ENCODE data around the gene ZNF778.

ZNF778 gene

GRCh38 chr16:89194340-89195311, 22.9 kb upstream of the ZNF778 start:
- DNase-seq, result no peak

- no peak for DNase-seq
Measured at GRCh38 chr16:89195521-89196171, 21.9 kb upstream of the ZNF778 start.

- DNase-seq, result no peak
Measured at GRCh38 chr16:89197033-89197632, 20.4 kb upstream of the ZNF778 start.

DNA sequence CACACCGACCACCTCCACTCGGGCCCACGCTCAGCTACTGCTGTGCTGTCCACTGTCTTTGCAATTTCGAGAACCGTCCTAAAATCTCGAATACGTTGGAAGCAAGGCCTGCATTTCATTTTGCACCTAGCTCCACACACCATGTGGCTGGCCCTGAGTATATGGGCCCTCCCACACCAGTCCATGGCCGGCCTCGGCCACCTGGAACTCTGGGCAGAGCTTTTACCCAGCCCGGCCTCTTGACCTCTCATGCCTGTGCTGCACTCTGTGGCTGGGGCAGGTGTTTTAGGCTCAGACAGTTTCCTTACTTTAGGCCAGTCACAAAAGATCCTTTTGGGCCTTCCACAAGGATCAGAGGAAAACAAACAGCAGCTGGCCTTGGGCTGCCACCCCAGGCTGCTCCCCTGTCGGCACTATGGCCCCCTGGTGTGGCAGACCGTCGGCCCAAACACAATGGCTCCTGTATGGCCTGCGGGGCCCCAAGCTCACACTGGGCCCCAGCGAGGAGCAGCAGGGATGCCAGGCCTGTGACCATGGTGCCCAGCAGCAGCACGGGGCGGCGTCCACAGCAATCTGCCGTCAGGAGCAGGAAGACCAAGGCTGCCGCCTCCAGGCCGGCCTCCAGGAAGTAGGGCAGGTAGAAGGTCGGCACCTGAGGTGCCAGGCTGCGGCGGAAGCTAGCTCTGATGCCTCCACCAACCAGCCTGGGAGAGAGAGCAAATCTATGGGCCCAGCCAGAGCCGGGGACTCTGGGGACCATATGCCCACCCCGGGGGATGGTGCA, 19.7 kb upstream of the ZNF778 start:
- DNase-seq, result no peak

- DNase-seq, result no peak
Measured at GRCh38 chr16:89198417-89199240, 18.9 kb upstream of the ZNF778 start.

DNA sequence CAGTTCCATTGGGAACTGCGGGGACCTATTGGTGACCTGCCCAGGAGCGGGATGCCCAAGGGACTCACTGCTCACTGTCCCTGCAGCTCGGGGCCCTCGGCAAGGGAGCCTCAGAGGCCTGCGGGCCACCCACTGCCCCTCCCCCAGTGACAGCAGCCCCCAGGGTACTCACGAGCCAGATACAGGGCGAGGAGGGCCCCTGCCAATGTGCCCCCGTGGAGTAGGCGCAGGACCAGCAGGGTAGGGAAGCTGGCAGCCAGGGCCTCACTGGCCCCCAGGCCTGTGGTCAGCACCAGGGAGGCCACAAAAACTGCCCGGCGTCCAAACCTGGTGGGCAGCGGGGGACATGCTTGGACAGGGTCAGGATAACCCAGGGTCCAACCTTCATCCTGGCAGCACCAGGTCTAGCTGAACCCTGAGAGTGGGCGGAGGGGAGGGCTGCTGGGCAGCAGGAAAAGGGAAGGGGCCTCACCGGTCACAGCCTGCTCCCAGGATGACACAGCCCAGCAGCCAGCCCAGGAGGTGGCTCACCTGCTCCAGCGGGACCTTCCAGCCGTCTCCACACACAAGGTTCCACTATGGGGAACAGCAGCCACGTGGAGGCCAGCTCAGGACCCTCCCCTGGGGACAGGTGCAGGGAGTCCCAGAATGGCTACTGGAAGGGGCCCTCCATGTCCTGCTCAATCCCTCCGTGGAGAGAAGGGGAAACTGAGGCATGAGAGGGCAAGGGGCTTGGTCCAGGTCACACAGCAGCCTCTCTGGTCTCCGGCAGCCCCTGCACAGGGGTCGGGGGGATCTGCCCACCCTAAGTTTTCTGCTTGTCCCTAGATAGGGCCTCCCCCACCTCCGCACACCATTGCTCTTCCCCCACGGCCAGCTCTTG, 18.0 kb upstream of the ZNF778 start:
- DNase-seq, result no peak

- no peak for DNase-seq
Measured at GRCh38 chr16:89200124-89200849, 17.2 kb upstream of the ZNF778 start, which contains the start of gene SLC22A31. Gene SLC22A31 (minus strand): TSS chr16:89200537. CDS start chr16:89200501, 36 bp downstream.

GRCh38 chr16:89200850-89201411, 16.6 kb upstream of the ZNF778 start:
- no peak for DNase-seq

DNA sequence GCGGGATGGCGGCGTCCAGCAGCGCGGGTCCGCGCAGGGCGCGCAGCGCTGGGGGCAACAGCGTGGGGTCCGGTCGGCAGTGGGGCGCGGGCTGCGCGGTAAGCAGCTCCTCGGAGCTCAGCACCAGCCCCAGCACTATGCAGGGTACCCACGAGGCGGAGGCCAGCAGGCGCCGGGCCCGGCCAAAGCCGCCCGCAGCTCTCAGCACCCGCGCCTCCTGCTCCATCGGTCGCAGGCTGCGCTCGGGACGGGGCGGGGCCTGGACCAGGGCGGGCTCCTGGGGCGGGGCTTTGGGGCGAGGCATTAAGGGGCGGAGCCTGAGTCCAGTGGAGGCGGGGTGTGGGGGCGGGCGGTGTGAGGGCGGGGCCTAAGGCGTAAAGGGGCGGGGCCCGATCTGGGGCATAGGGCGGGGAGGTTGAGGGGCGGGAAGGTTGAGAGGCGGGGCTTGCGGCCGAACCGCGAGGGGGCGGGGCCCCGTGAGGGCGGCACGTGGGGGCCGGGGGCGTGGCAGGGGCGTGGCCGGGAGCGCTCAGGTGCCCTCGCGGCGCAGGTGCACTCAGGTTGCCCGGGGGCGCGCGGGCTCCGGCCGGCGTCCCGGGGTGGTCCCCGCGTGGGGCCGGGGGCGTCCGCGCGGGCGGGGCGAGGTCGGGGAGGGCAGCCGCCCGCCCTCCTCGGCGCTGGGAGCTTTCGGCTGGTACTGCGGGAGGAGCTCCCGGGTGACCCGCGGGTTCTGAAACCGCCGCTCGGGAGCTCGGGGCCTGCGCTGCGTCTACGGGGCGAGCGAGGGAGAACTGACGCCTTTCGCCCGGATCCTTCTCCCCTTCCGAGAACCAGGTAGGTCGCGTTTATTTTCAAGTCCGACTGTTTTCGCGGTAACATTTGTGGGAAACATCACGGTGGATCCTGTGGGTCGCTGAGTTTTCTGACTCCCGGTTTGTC, 15.8 kb upstream of the ZNF778 start:
- DNase-seq, result peak; percentile 90

DNA sequence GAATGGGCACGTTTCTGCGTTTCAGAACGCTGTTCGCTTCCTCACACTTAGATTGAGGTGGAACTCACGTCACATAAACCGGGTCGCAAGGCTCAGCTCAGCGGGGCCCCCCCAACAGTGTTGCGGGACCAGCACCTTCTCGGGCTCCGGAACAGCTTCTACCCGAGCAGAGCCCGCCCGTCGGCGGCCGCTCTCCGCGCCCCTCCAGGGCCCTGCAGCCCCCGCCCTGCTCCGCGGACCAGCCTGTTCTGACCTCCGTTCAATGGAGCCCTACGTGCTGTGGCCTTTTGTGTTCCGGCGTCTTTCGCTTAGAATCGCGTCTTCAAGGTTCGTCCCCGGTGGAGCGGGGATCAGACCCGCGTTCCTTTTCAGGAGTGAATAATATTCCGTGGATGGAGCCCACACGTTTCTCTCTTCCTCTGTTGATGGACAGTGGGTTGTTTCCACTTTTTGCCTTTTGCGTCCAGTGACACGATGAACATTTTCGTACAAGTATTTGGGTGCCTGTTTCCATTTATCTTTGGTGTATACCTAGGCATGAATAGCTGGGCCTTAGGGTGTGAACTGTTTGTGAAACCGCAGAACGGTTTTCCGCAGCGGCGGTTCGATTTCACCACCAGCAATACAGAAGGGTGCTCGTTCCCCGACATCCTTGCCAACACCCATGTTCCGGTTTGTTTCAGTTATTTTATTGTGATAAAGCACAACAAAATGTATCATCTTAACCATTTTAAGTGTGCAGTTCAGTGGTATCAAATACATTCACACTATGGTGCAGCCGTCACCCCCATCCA, 14.9 kb upstream of the ZNF778 start:
- DNase-seq, result no peak

GRCh38 chr16:89207993-89208392, 9.5 kb upstream of the ZNF778 start:
- no peak for DNase-seq

GRCh38 chr16:89209522-89210044, 7.9 kb upstream of the ZNF778 start:
- DNase-seq, result no peak

DNA sequence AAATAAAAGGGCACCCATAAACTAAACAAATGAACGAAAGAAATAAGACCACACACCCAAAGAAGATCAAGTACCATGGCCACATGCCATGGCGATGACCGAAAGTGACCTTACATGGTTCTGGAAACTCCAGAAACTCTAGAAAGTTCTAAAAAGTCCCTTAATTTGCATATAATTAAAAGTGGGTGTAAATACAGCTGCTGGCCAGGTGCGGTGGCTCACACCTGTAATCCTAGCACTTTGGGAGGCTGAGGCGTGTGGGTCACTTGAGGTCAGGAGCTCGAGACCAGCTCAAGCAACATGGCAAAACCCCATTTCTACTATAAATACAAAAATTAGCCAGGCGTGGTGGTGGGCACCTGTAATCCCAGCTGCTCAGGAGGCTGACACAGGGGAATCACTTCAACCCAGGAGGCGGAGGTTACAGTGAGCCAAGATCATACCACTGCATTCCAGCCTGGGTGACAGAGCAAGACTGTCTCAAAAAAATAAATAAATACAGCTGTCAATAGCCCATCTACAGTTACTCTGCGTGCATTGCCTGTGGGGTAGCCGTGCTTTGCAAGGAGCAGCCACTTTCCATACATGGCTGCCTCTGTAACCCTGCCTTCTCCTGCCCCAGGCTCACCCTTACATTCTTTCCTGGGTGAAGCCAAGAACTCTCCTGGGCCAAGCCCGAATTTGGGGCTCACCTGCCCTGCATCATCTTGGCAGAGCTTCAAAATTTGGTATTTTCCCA, 7.2 kb upstream of the ZNF778 start:
- no peak for DNase-seq

DNA sequence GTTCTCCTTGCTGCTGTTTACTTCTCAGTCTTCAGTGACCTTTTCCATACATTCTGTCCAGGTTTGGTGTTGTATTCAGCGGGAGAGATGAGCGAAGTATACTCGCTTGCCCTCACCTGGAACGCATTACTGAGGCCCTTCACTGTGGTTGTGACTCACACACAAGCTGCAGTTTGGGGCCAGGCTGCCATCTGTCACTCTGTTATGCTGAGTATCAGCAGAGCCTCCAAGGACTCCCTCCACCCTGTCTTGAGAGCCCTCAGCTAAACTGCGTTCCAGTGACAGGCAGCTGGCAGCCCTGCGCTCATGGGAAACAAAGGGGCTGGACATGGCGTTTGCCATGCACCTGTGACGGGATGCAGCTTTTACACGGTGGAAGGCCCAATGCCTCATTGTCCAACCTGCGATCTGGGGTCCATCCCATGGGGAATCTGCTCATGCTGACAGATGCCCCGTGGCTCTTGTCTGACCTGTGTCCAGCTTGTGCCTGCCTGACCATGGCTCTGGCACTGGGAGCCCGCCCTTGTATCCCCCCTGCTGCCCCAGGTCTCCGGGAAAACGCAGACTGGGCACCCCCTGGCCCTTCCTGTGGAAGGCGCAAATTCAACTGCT, 6.5 kb upstream of the ZNF778 start:
- DNase-seq, result no peak

DNA sequence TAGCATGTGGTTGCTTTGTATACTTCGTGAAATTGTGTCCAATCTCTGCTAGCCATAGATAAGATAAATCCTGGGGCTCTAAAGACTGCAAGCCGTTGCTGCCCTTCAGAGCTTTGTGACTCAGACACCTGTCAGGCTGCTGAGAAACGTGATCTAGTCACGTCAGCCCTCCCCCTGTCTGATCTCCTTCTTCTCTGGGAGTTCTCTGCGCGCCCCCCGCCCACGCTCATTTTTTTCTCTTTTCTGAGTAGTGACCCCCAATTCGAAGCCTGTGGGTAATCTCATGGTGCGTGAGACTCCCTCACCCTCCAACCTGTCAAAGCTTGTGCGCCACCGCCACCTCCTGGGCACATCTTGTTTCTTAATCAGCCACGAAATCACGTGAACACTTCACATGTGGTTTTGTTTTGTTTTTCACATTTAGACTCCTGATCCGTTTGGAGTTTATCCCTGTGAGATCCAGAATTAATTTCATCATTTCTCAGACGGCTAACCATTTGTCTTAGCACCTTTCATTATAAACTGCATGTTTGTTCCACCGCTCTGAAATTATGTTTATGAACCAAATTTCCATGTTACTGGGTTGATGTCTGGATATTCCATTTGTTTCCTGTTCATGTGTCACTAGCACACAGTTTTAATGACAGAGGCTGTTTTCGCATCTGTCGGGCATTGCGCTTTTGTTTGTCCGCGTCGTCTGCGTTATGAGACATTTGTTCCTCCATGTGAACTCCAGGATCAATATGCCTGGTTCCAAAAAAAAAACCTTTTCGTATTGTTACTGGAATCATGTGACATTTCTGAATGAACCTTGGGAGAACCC, 977 bp upstream of the ZNF778 start:
- peak; percentile 86 for DNase-seq

- DNase-seq, result no peak
Measured at GRCh38 chr16:89217138-89217387, 440 bp upstream of the ZNF778 start.
